Left lung (tissue), 10 donors: ENCODE data around the gene AOPEP. TPM values are rescaled to one million over a fixed set of nuclear protein-coding genes. Genes with fewer than 3 reads are reported as not detected.
A peak's percentile ranks its signal among the peaks of the same experiment; 100 is the strongest.

Experiments
- ATAC-seq: fragments of 200-7000 bp; cut with Tn5 transposase; one replicate; pipeline ENCODE4 v1.9.1; 2020; ENCODE audit warnings: moderate library complexity
- DNase-seq, 4 donors: peaks; one replicate each; pipeline ENCODE4 v3.0.0-alpha.2; 2013 to 2020
- H3K27ac ChIP-seq, 2 donors: fragments of 200-600 bp; sonication (generic) in 1 of 2; one replicate each; pipeline versions ENCODE4 v1.5.0 to v1.8.0; 2020 to 2021
- H3K27me3 ChIP-seq, 2 donors: fragments of 200-600 bp; sonication (generic) in 1 of 2; one replicate each; pipeline versions ENCODE4 v1.5.0 to v1.8.0; 2020 to 2021
- H3K36me3 ChIP-seq, 2 donors: fragments of 200-600 bp; sonication (generic) in 1 of 2; one replicate each; pipeline versions ENCODE4 v1.5.0 to v1.8.0; 2020 to 2021
- H3K4me1 ChIP-seq, 2 donors: fragments of 200-600 bp; one replicate each; pipeline ENCODE4 v1.8.0; 2021
- H3K4me3 ChIP-seq, 2 donors: fragments of 200-600 bp; sonication (generic) in 1 of 2; one replicate each; pipeline versions ENCODE4 v1.5.0 to v1.8.0; 2020 to 2021; ENCODE audit warnings: mild to moderate bottlenecking in 1 of 2
- H3K9me3 ChIP-seq, 2 donors: fragments of 200-600 bp; sonication (generic) in 1 of 2; one replicate each; pipeline versions ENCODE4 v1.5.0 to v1.8.0; 2020 to 2021
- CTCF ChIP-seq, 2 donors: fragments of 200-600 bp; sonication (generic) in 1 of 2; IDR thresholded peaks; one replicate each; pipeline versions ENCODE4 v1.5.0 to v1.8.0; 2021; ENCODE audit warnings: antibody characterized with exemption in 2 of 2
- intact Hi-C, 2 donors: fragments of 100-400 bp; cut with DNase I; formaldehyde crosslinking; loops; one replicate each; pipeline versions ENCODE4 v1.11.2 to v1.14.2; 2022
- polyA plus RNA-seq, 6 donors: library from polyadenylated mRNA; unstranded; fragments of 120-200 nt; gene quantifications; one replicate each; pipeline ENCODE4 v1.2.1, GENCODE V29; 2013; ENCODE audit not compliant: insufficient read length in 6 of 6
- total RNA-seq, 2 donors: library from RNA; stranded (reverse); fragmentation: NEBNext Ultra II Directional; extraction: Animal tissue kit (Norgen Biotek cat#: 25700); gene quantifications; one replicate each; pipeline ENCODE4 v1.2.1, GENCODE V29; 2021
- donor health status: DM: no; HTN: yes; CAD: no.
- donor health status: DM: no; HTN: no; CAD: no.

AOPEP gene
- total and polyA plus RNA-seq, 8 donors: 32.5 to 83.2 (median 39.9) TPM

- no peaks in the 10 kb centered on the region for H3K27me3 ChIP-seq
- peaks cover 0 to 8% of the 10 kb centered on the region in 2 donors for H3K36me3 ChIP-seq
- peak overlapping the region in 1 of 2 donors; percentile 83 for H3K27ac ChIP-seq
- H3K4me3 ChIP-seq: no peak overlapping the region
- H3K4me1 ChIP-seq: peaks cover 7 to 22% of the 10 kb centered on the region in 2 donors
- no peak for DNase-seq
- no peak for ATAC-seq
- intact Hi-C loops: loop anchor here in 1 of 2 donors (10.0 kb wide), 1 partner anchor 62 kb away; no protein-coding TSS in a partner anchor
- no peaks in the 10 kb centered on the region for H3K9me3 ChIP-seq
- TF ChIP-seq CTCF (IDR thresholded peaks at IDR 0.05): no peak
Observed at GRCh38 chr9:94802793-94803192, 76.3 kb downstream of the AOPEP start.

GRCh38 chr9:94804316-94804715 lies 77.8 kb downstream of the AOPEP start:
- ATAC-seq (no peak), DNase-seq (no peak)
- peaks cover 7 to 22% of the 10 kb centered on the region in 2 donors for H3K4me1 ChIP-seq
- peaks cover 0 to 8% of the 10 kb centered on the region in 2 donors for H3K36me3 ChIP-seq
- intact Hi-C loops: loop anchor here in 1 of 2 donors (10.0 kb wide), 1 partner anchor 60 kb away; no protein-coding TSS in a partner anchor
- no peaks in the 10 kb centered on the region for H3K27me3 ChIP-seq
- TF ChIP-seq CTCF (IDR thresholded peaks at IDR 0.05): no peak
- peak overlapping the region; percentile 69 to 81 for H3K27ac ChIP-seq
- no peak overlapping the region for H3K4me3 ChIP-seq
- no peaks in the 10 kb centered on the region for H3K9me3 ChIP-seq

- H3K9me3 ChIP-seq: no peaks in the 10 kb centered on the region
- peak overlapping the region; percentile 69 to 81 for H3K27ac ChIP-seq
- peaks cover 7 to 22% of the 10 kb centered on the region in 2 donors for H3K4me1 ChIP-seq
- H3K27me3 ChIP-seq: no peaks in the 10 kb centered on the region
- H3K4me3 ChIP-seq: no peak overlapping the region
- DNase-seq (no peak), ATAC-seq (peak; percentile 3)
- peaks cover 0 to 8% of the 10 kb centered on the region in 2 donors for H3K36me3 ChIP-seq
- intact Hi-C loops: loop anchor here in 1 of 2 donors (10.0 kb wide), 1 partner anchor 60 kb away; no protein-coding TSS in a partner anchor
- TF ChIP-seq CTCF (IDR thresholded peaks at IDR 0.05): no peak
Observed at GRCh38 chr9:94805051-94805489, 78.6 kb downstream of the AOPEP start.

GRCh38 chr9:94805585-94805984 lies 79.1 kb downstream of the AOPEP start:
- Histone ChIP-seq H3K27me3 (no peaks in the 10 kb centered on the region), H3K4me1 (peaks cover 7 to 22% of the 10 kb centered on the region in 2 donors), H3K27ac (peak overlapping the region; percentile 69 to 81), H3K9me3 (no peaks in the 10 kb centered on the region), H3K4me3 (no peak overlapping the region), H3K36me3 (peaks cover 0 to 8% of the 10 kb centered on the region in 2 donors)
- no peak for TF ChIP-seq CTCF (IDR thresholded peaks at IDR 0.05)
- peak; percentile 90 for ATAC-seq
- intact Hi-C loops: loop anchor here in 1 of 2 donors (10.0 kb wide), 1 partner anchor 59 kb away; no protein-coding TSS in a partner anchor
- peak in 2 of 4 donors; percentile 70 to 81 for DNase-seq

GRCh38 chr9:94806307-94806893 lies 79.9 kb downstream of the AOPEP start:
- intact Hi-C loops: loop anchor here in 1 of 2 donors (10.0 kb wide), 1 partner anchor 58 kb away; no protein-coding TSS in a partner anchor

More at GRCh38 chr9:94806307-94806893, 79.9 kb downstream of the AOPEP start:
- no peak overlapping the region for H3K4me3 ChIP-seq
- peak overlapping the region; percentile 69 to 81 for H3K27ac ChIP-seq
- peaks cover 0 to 1% of the 10 kb centered on the region in 2 donors for H3K36me3 ChIP-seq
- peaks cover 7 to 22% of the 10 kb centered on the region in 2 donors for H3K4me1 ChIP-seq
- DNase-seq (no peak), ATAC-seq (peak; percentile 19)
- H3K27me3 ChIP-seq: no peaks in the 10 kb centered on the region
- TF ChIP-seq CTCF (IDR thresholded peaks at IDR 0.05): no peak
- H3K9me3 ChIP-seq: no peaks in the 10 kb centered on the region
